ENCODE measurements around the gene ADM.
"Not testable (repeated sequence)": the region's sequence is repeated elsewhere in the genome, so short reads cannot be mapped to it uniquely, and the experiment has no call there.

The ADM gene

DNA sequence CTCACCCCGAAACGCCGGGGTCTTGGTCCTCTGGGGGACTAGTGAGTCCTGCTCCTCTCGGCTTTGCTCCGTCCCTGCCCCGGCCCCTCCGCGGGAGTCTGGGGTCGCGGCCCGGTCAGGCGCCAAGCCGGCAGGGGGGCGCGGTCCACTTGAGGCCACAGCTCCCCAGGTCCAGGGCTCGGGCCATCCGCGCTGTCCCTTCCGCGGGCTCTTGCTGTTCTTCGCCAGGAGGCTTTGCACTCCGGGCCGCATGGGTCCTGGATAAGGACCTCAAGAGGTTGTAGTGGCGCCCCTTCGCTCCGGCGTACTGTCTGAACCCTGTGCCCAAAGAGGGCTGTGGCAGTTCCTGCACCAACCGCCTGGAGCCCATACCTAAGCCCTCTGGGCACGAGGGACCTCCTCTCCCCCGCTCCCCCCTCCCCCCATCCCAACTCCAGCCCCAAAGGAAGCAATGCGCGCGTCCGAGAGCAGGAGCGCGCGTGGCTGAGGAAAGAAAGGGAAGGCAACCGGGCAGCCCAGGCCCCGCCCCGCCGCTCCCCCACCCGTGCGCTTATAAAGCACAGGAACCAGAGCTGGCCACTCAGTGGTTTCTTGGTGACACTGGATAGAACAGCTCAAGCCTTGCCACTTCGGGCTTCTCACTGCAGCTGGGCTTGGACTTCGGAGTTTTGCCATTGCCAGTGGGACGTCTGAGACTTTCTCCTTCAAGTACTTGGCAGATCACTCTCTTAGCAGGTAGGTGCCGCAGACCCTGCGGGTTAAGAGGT, at the start of gene ADM:
Gene ADM (plus strand): TSS at position 579 of the 767 bp plus-strand sequence. CDS start 628 bp downstream, outside the sequence.
- DNase-seq (ENCODE audit: low read depth in 1 of 2, low spot score in 1 of 2): no peak

- DNase-seq (ENCODE audit: low read depth in 1 of 2, low spot score in 1 of 2): no peak
Observed at GRCh38 chr11:10255388-10256125, 49.3 kb upstream of the ADM start.

DNA sequence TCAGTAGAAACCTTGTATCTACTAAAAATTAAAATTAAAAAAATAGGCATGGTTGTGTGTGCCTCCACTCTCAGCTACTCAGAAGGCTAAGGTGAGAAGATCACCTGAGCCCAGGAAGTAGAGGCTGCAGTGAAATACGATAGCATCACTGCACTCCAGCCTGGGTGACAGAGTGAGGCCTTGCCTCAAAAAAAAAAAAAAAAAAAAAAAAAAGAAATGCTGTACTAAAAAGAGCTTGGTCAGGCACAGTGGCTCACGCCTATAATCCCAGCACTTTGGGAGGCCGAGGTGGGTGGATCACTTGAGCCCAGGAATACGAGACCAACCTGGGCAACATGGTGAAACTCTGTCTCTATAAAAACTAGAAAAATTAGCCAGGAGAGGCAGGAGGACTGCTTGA, 47.4 kb upstream of the ADM start:
- DNase-seq (ENCODE audit: low read depth in 1 of 2, low spot score in 1 of 2): no peak

- no peak for DNase-seq (ENCODE audit: low read depth in 1 of 2, low spot score in 1 of 2)
Observed at GRCh38 chr11:10261821-10262220, 43.1 kb upstream of the ADM start.

DNA sequence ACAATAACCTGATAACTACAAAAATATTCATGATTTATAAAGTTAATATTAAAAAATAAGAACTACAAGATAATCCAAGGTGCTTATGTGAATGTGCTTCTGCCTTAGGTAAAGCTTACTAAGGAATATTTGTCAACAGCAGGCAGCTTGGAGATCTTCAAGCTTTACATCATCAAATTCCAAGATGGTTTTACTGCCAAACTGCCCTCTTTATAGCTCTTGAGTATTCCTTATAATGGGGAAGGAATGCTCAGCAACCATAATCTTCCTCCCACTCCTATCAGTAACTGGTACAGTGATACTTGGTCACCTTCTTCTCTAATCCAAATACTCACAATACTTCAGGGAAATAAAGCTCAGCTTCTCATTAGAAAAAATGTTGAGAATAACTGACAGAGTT, 40.9 kb upstream of the ADM start:
- DNase-seq (ENCODE audit: low read depth in 1 of 2, low spot score in 1 of 2): no peak

DNA sequence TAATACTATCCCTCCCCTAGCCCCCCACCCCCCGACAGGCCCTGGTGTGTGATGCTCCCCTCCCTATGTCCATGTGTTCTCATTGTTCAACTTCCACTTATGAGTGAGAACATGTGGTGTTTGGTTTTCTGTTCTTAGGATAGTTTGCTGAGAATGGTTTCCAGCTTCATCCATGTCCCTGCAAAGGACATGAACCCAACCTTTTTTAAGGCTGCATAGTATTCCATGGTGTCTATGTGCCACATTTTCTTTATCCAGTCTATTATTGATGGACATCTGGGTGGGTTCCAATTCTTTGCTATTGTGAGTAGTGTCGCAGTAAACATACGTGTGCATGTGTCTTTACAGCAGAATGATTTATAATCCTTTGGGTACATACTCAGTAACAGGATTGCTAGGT, 40.2 kb upstream of the ADM start:
- DNase-seq (ENCODE audit: low read depth in 1 of 2, low spot score in 1 of 2): not testable (repeated sequence)

GRCh38 chr11:10265936-10266335, 38.9 kb upstream of the ADM start:
- DNase-seq (ENCODE audit: low read depth in 1 of 2, low spot score in 1 of 2): no peak

DNA sequence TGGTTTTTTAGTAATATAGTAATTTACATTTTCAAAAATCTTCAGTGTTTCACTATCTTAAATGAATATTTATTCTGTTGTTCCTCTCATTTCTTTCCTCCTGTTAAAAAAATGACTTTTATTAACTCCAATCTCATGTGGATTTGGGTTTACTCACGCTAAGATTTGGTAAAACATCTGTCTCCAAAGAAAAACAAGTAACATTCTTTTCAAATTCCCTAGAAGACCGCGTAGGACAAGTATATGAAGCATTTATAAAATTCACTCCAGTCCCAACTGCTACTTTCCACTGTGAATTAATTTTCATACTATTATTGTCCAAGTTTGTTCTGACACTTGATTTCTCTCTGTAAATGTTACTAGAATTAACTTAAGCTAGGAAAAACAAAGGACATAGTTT, 37.1 kb upstream of the ADM start:
- no peak for DNase-seq (ENCODE audit: low read depth in 1 of 2, low spot score in 1 of 2)

GRCh38 chr11:10268746-10269488, 36.0 kb upstream of the ADM start:
- DNase-seq (ENCODE audit: low read depth in 1 of 2, low spot score in 1 of 2): no peak

DNA sequence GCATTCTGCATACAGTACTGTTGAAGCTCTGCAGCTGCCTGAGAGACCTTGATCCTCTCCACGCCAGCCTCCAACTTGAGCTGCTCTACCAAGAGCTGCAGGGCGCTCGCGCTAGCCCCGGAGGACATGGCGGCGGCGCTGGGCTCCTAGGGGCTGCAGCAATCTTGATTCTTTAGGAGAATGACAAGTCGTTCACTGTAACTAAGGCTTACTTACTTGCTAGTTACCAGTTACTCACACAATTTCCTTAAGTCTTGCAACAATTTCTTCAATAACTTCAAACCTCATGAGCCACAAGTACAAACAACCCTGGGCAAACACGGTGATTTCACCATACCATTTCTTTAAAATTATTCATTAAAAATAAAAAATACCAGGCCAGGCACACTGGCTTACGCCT, 32.7 kb upstream of the ADM start:
- no peak for DNase-seq (ENCODE audit: low read depth in 1 of 2, low spot score in 1 of 2)

- no peak for DNase-seq (ENCODE audit: low read depth in 1 of 2, low spot score in 1 of 2)
Observed at GRCh38 chr11:10273738-10274137, 31.1 kb upstream of the ADM start.

DNA sequence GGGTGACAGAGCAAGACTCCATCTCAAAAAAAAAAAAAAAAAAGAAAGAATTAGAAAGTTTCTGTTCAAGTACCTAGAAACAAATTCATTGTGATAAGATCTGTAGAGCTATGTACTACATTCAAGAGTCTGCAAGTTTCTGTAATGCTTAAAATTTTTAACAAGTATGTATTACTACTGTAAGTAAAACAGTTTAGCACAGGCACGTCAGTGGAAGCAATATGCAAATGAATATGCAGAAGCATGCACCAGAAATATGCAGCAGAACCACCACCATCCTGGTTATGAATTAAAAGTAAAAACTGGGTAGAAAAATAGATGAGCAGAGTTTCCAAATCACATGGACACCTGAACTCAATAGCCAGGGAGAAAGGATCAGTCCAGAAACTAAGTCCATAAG, 30.1 kb upstream of the ADM start:
- DNase-seq (ENCODE audit: low read depth in 1 of 2, low spot score in 1 of 2): no peak

DNA sequence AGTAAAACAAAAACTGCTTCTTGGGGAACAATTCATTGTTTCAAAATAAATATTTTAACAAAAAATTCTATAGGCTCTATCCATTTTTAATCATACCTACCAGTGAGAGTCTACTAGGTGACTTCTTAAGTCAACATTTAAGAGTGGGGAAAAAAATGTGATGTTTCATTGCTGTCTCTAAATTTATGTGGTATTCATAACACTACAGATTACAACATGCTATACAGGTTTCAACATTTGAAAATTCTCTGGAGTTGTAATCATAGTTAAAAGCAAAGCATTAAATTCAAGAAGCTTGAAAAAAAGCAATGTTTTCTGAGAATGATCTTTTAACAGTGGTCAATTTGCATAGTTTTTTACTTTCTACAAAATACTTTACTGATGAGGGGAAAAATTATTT, 29.2 kb upstream of the ADM start:
- DNase-seq (ENCODE audit: low read depth in 1 of 2, low spot score in 1 of 2): no peak

DNA sequence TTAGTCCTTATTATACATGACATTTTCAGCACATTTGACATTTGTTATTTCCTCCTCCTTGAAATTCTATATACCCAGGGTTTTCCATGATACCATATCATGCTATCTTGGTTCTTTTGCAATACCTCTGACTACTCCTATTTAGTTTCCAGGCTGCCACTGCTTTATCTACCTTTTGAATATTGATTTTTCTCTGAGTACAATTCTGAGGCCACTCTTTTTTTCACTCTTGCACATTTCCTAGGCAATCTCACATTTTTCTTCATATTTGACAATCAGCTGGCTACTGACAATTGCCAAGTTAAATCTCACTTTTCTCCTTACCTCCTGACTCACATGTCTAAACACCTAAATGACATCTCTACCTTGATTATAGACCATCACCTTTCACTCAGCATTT, 22.8 kb upstream of the ADM start:
- no peak for DNase-seq (ENCODE audit: low read depth in 1 of 2, low spot score in 1 of 2)

GRCh38 chr11:10283991-10284390, 20.9 kb upstream of the ADM start:
- DNase-seq (ENCODE audit: low read depth in 1 of 2, low spot score in 1 of 2): no peak

- no peak for DNase-seq (ENCODE audit: low read depth in 1 of 2, low spot score in 1 of 2)
Observed at GRCh38 chr11:10285148-10285802, 19.6 kb upstream of the ADM start.

DNA sequence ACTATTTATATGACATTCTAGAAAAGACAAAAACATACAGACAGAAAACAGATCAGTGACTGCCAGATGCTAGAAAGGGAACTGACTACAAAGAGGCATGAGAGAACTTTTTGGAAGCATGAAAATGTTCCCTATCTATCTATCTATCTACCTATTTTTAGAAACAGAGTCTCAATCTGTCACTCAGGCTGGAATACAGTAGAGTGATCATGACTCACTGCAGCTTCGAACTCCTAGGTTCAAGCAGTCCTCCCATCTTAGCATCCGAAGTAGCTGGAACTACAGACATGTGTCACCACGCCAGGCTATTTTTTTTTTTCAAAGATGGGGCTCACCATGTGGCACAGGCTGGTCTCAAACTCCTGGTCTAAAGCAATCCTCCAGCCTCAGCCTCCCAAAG, 17.7 kb upstream of the ADM start:
- no peak for DNase-seq (ENCODE audit: low read depth in 1 of 2, low spot score in 1 of 2)

- no peak for DNase-seq (ENCODE audit: low read depth in 1 of 2, low spot score in 1 of 2)
Observed at GRCh38 chr11:10287766-10288715, 16.8 kb upstream of the ADM start.

DNA sequence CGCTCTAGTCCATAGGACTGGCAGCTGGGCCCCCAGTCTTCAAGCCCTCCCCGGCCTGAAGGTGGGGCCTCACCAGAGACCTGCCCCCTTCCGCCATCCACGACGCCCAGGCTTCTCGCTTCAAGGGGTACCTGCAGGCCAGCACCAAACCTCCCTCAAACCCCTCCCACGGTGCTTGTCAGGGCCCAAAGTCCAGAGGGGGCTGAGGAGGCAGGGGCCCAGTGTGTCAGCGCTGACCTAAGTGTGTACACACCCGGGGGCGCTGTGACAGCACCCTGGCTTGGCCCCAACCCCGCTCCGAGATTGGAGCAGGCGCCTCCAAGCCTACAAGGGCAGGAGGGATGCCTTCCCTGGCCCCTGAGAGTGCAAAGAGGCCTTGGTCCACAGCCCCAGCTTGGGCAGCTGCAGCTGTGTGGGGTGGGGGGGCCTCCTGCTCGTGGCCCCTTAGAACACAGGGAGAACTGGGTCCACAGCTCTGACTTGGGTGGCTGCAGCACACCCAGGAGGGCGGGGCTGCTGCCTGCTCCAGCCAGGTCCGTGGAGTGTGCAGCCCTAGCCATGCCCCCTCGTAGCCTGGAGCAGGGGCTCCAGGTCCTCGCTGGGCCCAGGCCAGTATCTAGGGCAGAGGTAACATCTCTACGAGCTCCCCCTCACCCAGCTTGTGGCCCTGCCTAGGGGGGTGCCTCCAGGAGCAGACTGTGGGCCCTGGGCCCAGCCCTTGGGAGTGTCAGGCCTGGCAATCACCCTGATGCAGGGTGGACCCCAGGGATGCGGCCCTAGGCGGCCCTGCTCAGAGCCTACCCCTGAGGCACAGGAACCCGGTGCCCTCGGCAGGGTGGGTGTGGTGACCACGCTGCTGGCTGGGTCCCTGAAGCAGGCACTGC, 15.8 kb upstream of the ADM start:
- DNase-seq (ENCODE audit: low read depth in 1 of 2, low spot score in 1 of 2): no peak

Measured in activated T-helper 1 cell treated with anti-CD3 and anti-CD28 coated beads, Interleukin-2, amount 50 U/mL, for 16 hours (primary cell).